ENCODE results near the gene CDK11B. TPM values are rescaled to one million over a fixed set of nuclear protein-coding genes. Genes with fewer than 3 reads are reported as not detected.

The CDK11B gene
- polyA plus RNA-seq, 1 donor (not counting 4 experiments of a cell fraction or from before 2014, with no cell fraction given), result 5.9 TPM

DNA sequence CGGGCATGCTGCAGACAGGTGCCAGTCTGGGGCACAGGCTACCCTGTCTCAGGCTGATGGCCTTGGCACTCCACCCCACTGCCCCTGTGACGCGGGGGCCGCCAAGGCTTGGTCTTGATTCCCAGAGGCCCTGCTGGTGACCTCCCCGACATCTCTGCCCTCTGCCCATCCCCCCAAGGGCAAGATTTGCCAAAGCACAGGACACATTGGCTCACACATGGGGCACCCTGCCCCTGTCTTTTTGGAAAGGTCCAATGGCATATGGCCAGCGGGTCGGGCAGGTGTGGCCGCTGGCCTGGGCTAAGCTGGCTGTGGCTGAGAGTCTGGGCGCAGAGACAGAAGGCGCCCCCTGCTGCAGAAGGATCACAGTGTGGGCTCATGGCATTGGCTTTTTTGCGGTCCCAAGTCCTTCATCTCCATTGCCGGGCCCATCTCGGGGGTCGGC, 38.9 kb downstream of the CDK11B start:
- peaks cover 0 to 3% of the 10 kb centered on the region in 2 experiments for H3K36me3 ChIP-seq (ENCODE audit: control insufficient read depth in 2 of 2, extremely low read depth in 1 of 2, insufficient read depth in 2 of 2, low read length in 2 of 2)
- dilution Hi-C loops (cut with MboI; ENCODE audit: extremely low pct_ligation_motif_present, low sequenced_read_pairs), result no loop called here
- no peaks in the 10 kb centered on the region for H4K20me1 ChIP-seq (ENCODE audit: control insufficient read depth, extremely low read depth, insufficient read depth, low read length)
- H3K9me1 ChIP-seq (ENCODE audit: control insufficient read depth, extremely low read depth, insufficient read depth, low read length), result no peaks in the 10 kb centered on the region
- H3K27me3 ChIP-seq (ENCODE audit: control insufficient read depth, extremely low read depth, insufficient read depth, low read length), result no peaks in the 10 kb centered on the region
- H3K79me2 ChIP-seq (ENCODE audit: control insufficient read depth, insufficient read depth, low read length), result peaks cover 9% of the 10 kb centered on the region
- H2AFZ ChIP-seq (ENCODE audit: control insufficient read depth, low read length), result no peak overlapping the region
- no peak overlapping the region for H3K9ac ChIP-seq (ENCODE audit: control insufficient read depth, extremely low read depth, insufficient read depth, low read length)
- TF ChIP-seq CTCF (optimal IDR thresholded peaks at IDR 0.05 in 1 of 3, IDR thresholded peaks at IDR 0.05 in 1 of 3, conservative IDR thresholded peaks at IDR 0.05 in 1 of 3; ENCODE audit: extremely low read depth in 1 of 3, insufficient read depth in 2 of 3, low read length in 3 of 3), result peak; percentile 23 to 49 (median 31)
- TF ChIP-seq EZH2 (IDR thresholded peaks at IDR 0.05; ENCODE audit: low read length), result no peak
- no peak overlapping the region for H3K27ac ChIP-seq (ENCODE audit: control insufficient read depth, insufficient read depth, low read length)
- H3K4me1 ChIP-seq (ENCODE audit: control insufficient read depth, extremely low read depth, insufficient read depth, low read length), result peaks cover 7% of the 10 kb centered on the region
- FAIRE-seq (no peak), DNase-seq (ENCODE audit: low read depth, low spot score) (no peak)
- H3K9me3 ChIP-seq (ENCODE audit: control insufficient read depth, low read depth, low read length), result no peaks in the 10 kb centered on the region
- H3K4me2 ChIP-seq (ENCODE audit: control insufficient read depth, extremely low read depth, insufficient read depth, low read depth, low read length), result no peak overlapping the region
- H3K4me3 ChIP-seq (ENCODE audit: control insufficient read depth in 2 of 3, extremely low read depth in 1 of 3, insufficient read depth in 2 of 3, low read depth in 1 of 3, low read length in 3 of 3), result no peak overlapping the region

DNA sequence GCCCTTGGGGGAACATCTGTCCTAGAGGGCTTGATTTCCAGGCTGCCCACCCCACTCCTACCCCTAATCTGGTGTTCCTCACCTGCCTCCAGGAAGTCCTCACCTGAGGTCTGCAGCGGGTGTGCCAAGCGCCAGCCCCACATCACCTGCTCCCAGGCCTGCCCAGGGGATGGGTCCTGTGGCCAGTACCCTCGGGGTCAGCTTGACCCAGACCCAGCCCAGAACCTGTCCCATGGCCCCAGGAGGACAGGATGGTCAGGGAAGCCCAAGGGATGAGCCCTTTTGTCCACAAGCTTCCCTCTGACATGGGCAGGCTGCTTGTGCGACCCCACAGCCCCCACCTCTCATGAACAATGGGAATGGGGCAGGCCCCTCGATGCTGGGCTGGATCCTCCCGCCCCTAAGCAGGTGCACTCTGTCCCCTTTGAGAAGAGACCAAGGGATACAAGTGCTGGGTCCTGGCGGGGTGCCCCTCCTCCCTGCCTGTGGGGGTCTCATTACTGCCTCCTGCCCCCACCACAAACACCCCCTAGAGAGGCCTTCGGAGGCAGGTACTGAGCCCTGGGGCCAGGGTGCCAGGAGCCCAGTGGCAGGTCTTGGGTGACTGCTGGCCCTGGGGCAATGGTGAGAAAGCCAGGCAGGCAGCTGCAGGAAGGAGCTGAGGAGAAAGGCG, 40.3 kb downstream of the CDK11B start:
- Histone ChIP-seq H3K9ac (ENCODE audit: control insufficient read depth, extremely low read depth, insufficient read depth, low read length) (no peak overlapping the region), H3K36me3 (ENCODE audit: control insufficient read depth in 2 of 2, extremely low read depth in 1 of 2, insufficient read depth in 2 of 2, low read length in 2 of 2) (peaks cover 0 to 3% of the 10 kb centered on the region in 2 experiments), H2AFZ (ENCODE audit: control insufficient read depth, low read length) (no peak overlapping the region), H3K4me3 (ENCODE audit: control insufficient read depth in 2 of 3, extremely low read depth in 1 of 3, insufficient read depth in 2 of 3, low read depth in 1 of 3, low read length in 3 of 3) (no peak overlapping the region), H3K27ac (ENCODE audit: control insufficient read depth, insufficient read depth, low read length) (no peak overlapping the region), H3K9me1 (ENCODE audit: control insufficient read depth, extremely low read depth, insufficient read depth, low read length) (no peaks in the 10 kb centered on the region), H3K4me2 (ENCODE audit: control insufficient read depth, extremely low read depth, insufficient read depth, low read depth, low read length) (no peak overlapping the region), H3K4me1 (ENCODE audit: control insufficient read depth, extremely low read depth, insufficient read depth, low read length) (peaks cover 18% of the 10 kb centered on the region), H4K20me1 (ENCODE audit: control insufficient read depth, extremely low read depth, insufficient read depth, low read length) (no peaks in the 10 kb centered on the region), H3K9me3 (ENCODE audit: control insufficient read depth, low read depth, low read length) (no peaks in the 10 kb centered on the region), H3K79me2 (ENCODE audit: control insufficient read depth, insufficient read depth, low read length) (peaks cover 13% of the 10 kb centered on the region), H3K27me3 (ENCODE audit: control insufficient read depth, extremely low read depth, insufficient read depth, low read length) (no peaks in the 10 kb centered on the region)
- DNase-seq (ENCODE audit: low read depth, low spot score) (no peak), FAIRE-seq (no peak)
- dilution Hi-C loops (cut with MboI; ENCODE audit: extremely low pct_ligation_motif_present, low sequenced_read_pairs), result no loop called here
- TF ChIP-seq EZH2 (IDR thresholded peaks at IDR 0.05; ENCODE audit: low read length), result no peak
- TF ChIP-seq CTCF (optimal IDR thresholded peaks at IDR 0.05 in 1 of 3, IDR thresholded peaks at IDR 0.05 in 1 of 3, conservative IDR thresholded peaks at IDR 0.05 in 1 of 3; ENCODE audit: extremely low read depth in 1 of 3, insufficient read depth in 2 of 3, low read length in 3 of 3), result no peak
